DOHH2 (cell line): Measurements from ENCODE around the gene HOXA9.

Source experiments
- H3F3A ChIP-seq: fragments of 200-600 bp; sonication (generic), shearing (Covaris generic); 2 replicates; pipeline ENCODE4 v1.6.0; 2016; ENCODE audit warnings: antibody characterized with exemption, mild to moderate bottlenecking; ENCODE audit not compliant: control insufficient read depth, insufficient read depth
- H3K27ac ChIP-seq: fragments of 200-600 bp; sonication (generic); 2 replicates; pipeline ENCODE4 v1.5.1; 2014; ENCODE audit warnings: low read depth, mild to moderate bottlenecking, low read length, moderate library complexity
- H3K27me3 ChIP-seq: fragments of 200-600 bp; sonication (generic); 2 replicates; pipeline ENCODE4 v1.6.1; 2014; ENCODE audit warnings: mild to moderate bottlenecking, low read length, mixed read lengths; ENCODE audit not compliant: control insufficient read depth
- H3K36me3 ChIP-seq: fragments of 200-600 bp; sonication (generic); 2 replicates; pipeline ENCODE4 v1.6.1; 2014; ENCODE audit warnings: mild to moderate bottlenecking, low read length, moderate library complexity, mixed read lengths; ENCODE audit not compliant: control insufficient read depth
- H3K4me1 ChIP-seq: fragments of 200-600 bp; sonication (generic); 2 replicates; pipeline ENCODE4 v1.6.1; 2014; ENCODE audit warnings: mild to moderate bottlenecking, low read length, mixed read lengths; ENCODE audit not compliant: control insufficient read depth
- H3K4me2 ChIP-seq: fragments of 200-600 bp; sonication (generic); 2 replicates; pipeline ENCODE4 v1.6.0; 2014; ENCODE audit warnings: mild to moderate bottlenecking, low read length, moderate library complexity
- H3K4me3 ChIP-seq: fragments of 200-600 bp; sonication (generic); 2 replicates; pipeline ENCODE4 v1.5.1; 2014; ENCODE audit warnings: mild to moderate bottlenecking, low read length, mixed read lengths
- H3K79me2 ChIP-seq: fragments of 200-600 bp; sonication (generic); 2 replicates; pipeline ENCODE4 v1.6.1; 2014; ENCODE audit warnings: mild to moderate bottlenecking, low read length, mixed read lengths; ENCODE audit not compliant: control insufficient read depth
- H3K9me2 ChIP-seq: fragments of 200-600 bp; sonication (generic); replicated peaks from 2 replicates; pipeline ENCODE4 v1.6.1; 2014; ENCODE audit warnings: mild to moderate bottlenecking, low read length, mixed read lengths; ENCODE audit not compliant: control insufficient read depth
- H3K9me3 ChIP-seq: fragments of 200-600 bp; sonication (generic); 2 replicates; pipeline ENCODE4 v1.6.1; 2014; ENCODE audit warnings: antibody characterized with exemption, low read length, mixed read lengths; ENCODE audit not compliant: control insufficient read depth, insufficient read depth
- H4K20me1 ChIP-seq: fragments of 200-600 bp; sonication (generic); 2 replicates; pipeline ENCODE4 v1.6.0; 2014; ENCODE audit warnings: low read depth, mild to moderate bottlenecking, antibody characterized with exemption, low read length, moderate library complexity; ENCODE audit not compliant: control insufficient read depth, insufficient read depth
- CTCF ChIP-seq: fragments of 200-600 bp; sonication (generic); IDR thresholded peaks from one replicate; pipeline ENCODE4 v1.5.1; 2014; ENCODE audit warnings: antibody characterized with exemption, mild to moderate bottlenecking, low read depth, low read length; ENCODE audit not compliant: poor library complexity, severe bottlenecking
- EZH2phosphoT487 ChIP-seq: fragments of 200-600 bp; sonication (generic); IDR thresholded peaks from 2 replicates; pipeline ENCODE4 v1.6.1; 2017; ENCODE audit warnings: borderline replicate concordance, mild to moderate bottlenecking, antibody characterized with exemption, low read length, moderate library complexity, mixed read lengths

HOXA9 gene

GRCh38 chr7:27124902-27125689, 40.2 kb downstream of the HOXA9 start:
- Histone ChIP-seq H3K36me3 (no peaks in the 10 kb centered on the region), H3F3A (no peaks in the 10 kb centered on the region), H3K79me2 (no peaks in the 10 kb centered on the region), H3K27ac (no peak overlapping the region), H4K20me1 (no peaks in the 10 kb centered on the region), H3K9me2 (no peaks in the 10 kb centered on the region), H3K4me1 (no peaks in the 10 kb centered on the region), H3K27me3 (peaks cover 30% of the 10 kb centered on the region), H3K4me3 (no peak overlapping the region), H3K4me2 (no peak overlapping the region), H3K9me3 (no peaks in the 10 kb centered on the region)
- TF ChIP-seq EZH2phosphoT487, result no peak
- no peak for TF ChIP-seq CTCF

GRCh38 chr7:27124096-27124901, 41.0 kb downstream of the HOXA9 start:
- Histone ChIP-seq H3K79me2 (no peaks in the 10 kb centered on the region), H4K20me1 (no peaks in the 10 kb centered on the region), H3K27me3 (peaks cover 30% of the 10 kb centered on the region), H3K9me3 (no peaks in the 10 kb centered on the region), H3F3A (no peaks in the 10 kb centered on the region), H3K36me3 (no peaks in the 10 kb centered on the region), H3K9me2 (no peaks in the 10 kb centered on the region), H3K4me2 (no peak overlapping the region), H3K4me1 (no peaks in the 10 kb centered on the region), H3K27ac (no peak overlapping the region), H3K4me3 (no peak overlapping the region)
- no peak for TF ChIP-seq EZH2phosphoT487
- TF ChIP-seq CTCF, result no peak

DNA sequence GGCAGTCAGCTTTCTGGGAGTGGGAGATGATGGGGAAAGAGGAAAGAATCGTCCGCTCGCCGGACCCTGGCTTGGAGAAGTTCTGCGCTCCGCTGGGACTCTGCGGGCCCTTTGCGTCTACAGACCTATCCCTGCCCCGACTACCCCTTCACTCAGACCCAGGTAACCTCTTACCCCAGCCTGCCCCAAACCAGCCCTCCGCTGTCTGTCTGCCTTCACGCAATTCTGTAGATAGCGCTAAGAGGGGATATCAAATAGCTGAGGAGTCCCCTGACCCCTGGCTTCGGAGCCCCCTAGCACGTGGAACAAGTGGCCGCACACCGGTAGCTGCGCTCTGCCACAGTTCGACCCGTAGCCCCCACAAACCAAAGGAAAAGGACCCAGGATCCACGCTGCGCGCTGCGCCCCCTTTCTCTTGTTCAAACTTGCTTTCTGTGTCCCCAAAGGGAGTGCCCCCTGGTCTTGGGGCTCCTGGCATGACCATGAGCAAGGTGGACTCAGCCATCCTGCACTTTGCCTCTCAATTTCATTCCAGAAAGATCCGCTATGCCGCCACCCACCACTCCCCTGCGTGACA, 41.8 kb downstream of the HOXA9 start:
- H3K4me3 ChIP-seq, result no peak overlapping the region
- peaks cover 30% of the 10 kb centered on the region for H3K27me3 ChIP-seq
- no peak overlapping the region for H3K27ac ChIP-seq
- no peaks in the 10 kb centered on the region for H3K4me1 ChIP-seq
- H4K20me1 ChIP-seq, result no peaks in the 10 kb centered on the region
- no peaks in the 10 kb centered on the region for H3K79me2 ChIP-seq
- no peak overlapping the region for H3K4me2 ChIP-seq
- no peaks in the 10 kb centered on the region for H3K9me2 ChIP-seq
- no peaks in the 10 kb centered on the region for H3K36me3 ChIP-seq
- no peaks in the 10 kb centered on the region for H3K9me3 ChIP-seq
- H3F3A ChIP-seq, result no peaks in the 10 kb centered on the region
- no peak for TF ChIP-seq EZH2phosphoT487
- TF ChIP-seq CTCF, result no peak
